Fibroblast of peridontal ligament (primary cell): ENCODE data around the gene HSD17B2.
A peak's percentile ranks its signal among the peaks of the same experiment; 100 is the strongest.

Experiments used
- DNase-seq: peaks from one replicate; pipeline ENCODE4 v3.0.0-alpha.2; 2010; ENCODE audit errors: extremely low read depth

HSD17B2 gene

GRCh38 chr16:82017911-82018568 lies 17.0 kb upstream of the HSD17B2 start:
- no peak for DNase-seq

- DNase-seq = no peak
These were observed 15.5 kb upstream of the HSD17B2 start for GRCh38 chr16:82019535-82019934.

- DNase-seq = no peak
These were observed 15.0 kb upstream of the HSD17B2 start for GRCh38 chr16:82020051-82020450.

- no peak for DNase-seq
These were observed 11.8 kb upstream of the HSD17B2 start for GRCh38 chr16:82023206-82023605.

GRCh38 chr16:82024316-82024715 lies 10.7 kb upstream of the HSD17B2 start:
- DNase-seq = no peak

GRCh38 chr16:82024883-82025282 lies 10.2 kb upstream of the HSD17B2 start:
- DNase-seq = no peak

- no peak for DNase-seq
These were observed 7.4 kb upstream of the HSD17B2 start for GRCh38 chr16:82027629-82028064.

- peak; percentile 74 for DNase-seq
These were observed 3.7 kb upstream of the HSD17B2 start for GRCh38 chr16:82031116-82032084.

GRCh38 chr16:82033006-82033405 lies 2.0 kb upstream of the HSD17B2 start:
- no peak for DNase-seq

- no peak for DNase-seq
These were observed 1.3 kb upstream of the HSD17B2 start for GRCh38 chr16:82033683-82034300.

- no peak for DNase-seq
These were observed 2.2 kb downstream of the HSD17B2 start for GRCh38 chr16:82037251-82037650.

- DNase-seq = no peak
These were observed 2.6 kb downstream of the HSD17B2 start for GRCh38 chr16:82037666-82038065.

- no peak for DNase-seq
These were observed 5.2 kb downstream of the HSD17B2 start for GRCh38 chr16:82040296-82040695.

- DNase-seq = no peak
These were observed 6.5 kb downstream of the HSD17B2 start for GRCh38 chr16:82041542-82041941.

GRCh38 chr16:82042144-82042543 lies 7.1 kb downstream of the HSD17B2 start:
- DNase-seq = no peak

- no peak for DNase-seq
These were observed 7.8 kb downstream of the HSD17B2 start for GRCh38 chr16:82042846-82043245.

GRCh38 chr16:82043680-82044584 lies 8.9 kb downstream of the HSD17B2 start:
- DNase-seq = peak; percentile 85

GRCh38 chr16:82044585-82044911 lies 9.5 kb downstream of the HSD17B2 start:
- DNase-seq = no peak

GRCh38 chr16:82045465-82045864 lies 10.4 kb downstream of the HSD17B2 start:
- DNase-seq = no peak

GRCh38 chr16:82046541-82046940 lies 11.5 kb downstream of the HSD17B2 start:
- DNase-seq = no peak

- no peak for DNase-seq
These were observed 11.9 kb downstream of the HSD17B2 start for GRCh38 chr16:82046941-82047340.

GRCh38 chr16:82047374-82047773 lies 12.3 kb downstream of the HSD17B2 start:
- DNase-seq = no peak
